OCI-LY3 (cell line): ENCODE measurements around the gene CHST11.

Source experiments
- CTCF ChIP-seq: fragments of 200-600, 300-600 bp; sonication (generic); IDR thresholded peaks from 2 replicates; pipeline ENCODE4 v1.5.1; 2014; ENCODE audit warnings: antibody characterized with exemption, low read length, low read depth
- EZH2phosphoT487 ChIP-seq: fragments of 200-600 bp; shearing (Covaris generic); IDR thresholded peaks from 2 replicates; pipeline ENCODE4 v1.6.1; 2018; ENCODE audit warnings: antibody characterized with exemption, mixed run types, low read depth

GRCh38 chr12:104799458-104799857, 342.7 kb downstream of the CHST11 start:
- TF ChIP-seq CTCF (no peak), EZH2phosphoT487 (no peak)
